HG02885 (cell line): ENCODE data around the gene DCLK1.
"Not testable (repeated sequence)": the region's sequence is repeated elsewhere in the genome, so short reads cannot be mapped to it uniquely, and the experiment has no call there.

Source experiments
- ATAC-seq: cut with Tn5 transposase; IDR thresholded peaks from one replicate; pipeline ENCODE4 v1.9.1; 2021; ENCODE audit warnings: mild to moderate bottlenecking; ENCODE audit not compliant: unreplicated experiment, poor library complexity

Gene DCLK1

DNA sequence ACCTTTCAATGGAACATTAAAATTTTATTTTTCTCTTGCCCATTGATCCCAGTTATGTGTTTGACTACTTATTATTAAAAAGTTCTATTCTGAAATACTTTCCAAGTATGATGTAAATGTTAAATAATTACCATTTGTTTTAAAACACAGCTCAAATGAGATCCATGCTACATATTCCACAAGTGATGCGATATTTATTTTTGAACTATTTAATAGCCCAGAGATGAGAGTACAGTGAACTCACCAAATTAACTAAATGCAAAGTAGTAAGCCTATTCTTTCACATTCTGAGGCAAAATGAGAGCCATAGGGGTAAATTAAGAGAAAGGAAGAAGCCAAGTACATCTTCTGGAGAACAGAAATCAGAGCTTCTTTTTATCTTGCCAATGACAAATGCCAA lies 1.2 kb upstream of the DCLK1 start:
- ATAC-seq, result no peak

DNA sequence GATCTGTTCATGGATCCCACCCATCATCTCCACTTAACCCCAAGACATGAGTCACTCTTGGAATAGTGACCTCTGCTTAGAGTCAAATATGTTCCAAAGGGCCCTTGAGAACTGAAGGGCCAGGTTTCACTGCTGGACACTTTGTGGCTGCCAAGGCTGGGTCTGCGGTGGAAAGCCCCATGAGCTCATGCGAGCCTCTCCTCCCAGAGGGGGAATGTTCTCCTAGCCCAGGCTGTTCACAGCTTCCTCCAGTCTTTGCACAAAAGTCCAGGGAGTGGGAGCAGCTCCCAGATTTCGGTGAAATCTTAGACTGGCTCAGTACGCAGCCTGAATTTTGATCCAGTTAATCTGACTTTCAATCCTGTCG lies 732 bp upstream of the DCLK1 start:
- ATAC-seq, result no peak

DNA sequence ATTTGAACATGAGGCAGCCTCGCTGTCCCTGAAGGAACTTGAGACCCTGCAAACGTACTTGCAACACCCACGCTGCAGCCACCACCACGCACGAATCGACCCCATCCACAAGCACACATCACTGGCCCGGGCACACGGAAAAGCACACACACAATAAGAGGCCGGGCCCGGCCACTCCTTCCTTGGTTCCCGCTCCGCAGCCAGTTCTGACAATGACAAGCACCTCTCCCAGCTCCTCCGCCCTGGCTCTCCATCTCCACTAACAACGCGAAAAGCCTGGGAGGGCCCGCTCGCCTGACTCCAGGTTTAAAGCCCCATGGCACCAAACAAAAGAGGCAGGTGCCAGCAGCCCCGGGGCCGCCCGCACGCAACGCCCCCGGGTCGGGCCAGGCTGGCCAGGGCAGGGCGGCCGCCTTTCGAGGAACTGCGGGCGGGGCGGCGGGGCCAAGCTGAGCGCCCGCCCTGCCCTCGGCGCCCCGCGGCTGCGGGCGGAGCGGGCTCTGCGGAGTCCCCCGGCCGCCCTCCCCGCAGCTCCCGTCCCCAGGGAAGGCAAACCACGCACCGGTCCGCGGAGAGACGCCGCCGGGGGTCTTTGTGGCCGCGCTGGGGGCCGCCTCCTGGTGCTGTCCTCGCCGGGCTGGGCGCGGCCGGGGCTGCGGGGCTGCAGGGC lies 495 bp downstream of the DCLK1 start:
- ATAC-seq, result no peak

DNA sequence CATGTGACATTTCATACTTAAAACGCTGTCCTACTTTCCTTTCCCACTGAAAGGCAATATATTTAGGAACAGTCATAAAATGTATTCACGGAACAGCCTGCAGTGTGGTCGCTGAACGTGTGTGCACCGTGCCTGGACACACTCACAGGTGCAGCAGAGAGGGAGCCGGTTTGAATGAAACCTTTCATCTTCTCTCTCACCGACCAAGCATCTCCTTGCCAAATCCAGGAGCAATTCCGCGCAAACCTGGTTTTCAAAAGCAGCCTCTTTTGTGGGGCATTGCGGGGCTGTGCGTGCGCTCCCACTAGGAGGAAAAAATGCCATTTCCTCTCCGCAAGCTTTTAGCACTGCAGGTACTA lies 1.0 kb downstream of the DCLK1 start:
- no peak for ATAC-seq

DNA sequence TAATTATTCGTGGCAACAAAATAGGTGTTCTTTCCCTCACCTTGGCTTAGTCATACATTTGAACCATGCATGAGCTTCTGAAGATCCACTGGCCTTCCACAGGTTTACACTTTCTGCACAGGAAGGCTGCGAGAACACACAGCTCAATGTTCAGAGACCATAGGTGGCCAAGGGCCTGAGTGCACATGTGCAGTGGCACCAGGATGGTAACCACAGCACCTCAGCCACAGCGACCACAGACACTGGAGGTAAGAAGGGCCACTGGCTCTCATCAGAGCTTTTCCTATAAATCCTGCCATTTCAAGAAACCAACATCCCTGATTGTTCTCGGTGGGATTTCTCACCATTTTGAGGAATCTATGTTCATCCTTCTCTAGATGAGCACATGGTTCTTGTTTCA lies 1.6 kb downstream of the DCLK1 start:
- no peak for ATAC-seq

DNA sequence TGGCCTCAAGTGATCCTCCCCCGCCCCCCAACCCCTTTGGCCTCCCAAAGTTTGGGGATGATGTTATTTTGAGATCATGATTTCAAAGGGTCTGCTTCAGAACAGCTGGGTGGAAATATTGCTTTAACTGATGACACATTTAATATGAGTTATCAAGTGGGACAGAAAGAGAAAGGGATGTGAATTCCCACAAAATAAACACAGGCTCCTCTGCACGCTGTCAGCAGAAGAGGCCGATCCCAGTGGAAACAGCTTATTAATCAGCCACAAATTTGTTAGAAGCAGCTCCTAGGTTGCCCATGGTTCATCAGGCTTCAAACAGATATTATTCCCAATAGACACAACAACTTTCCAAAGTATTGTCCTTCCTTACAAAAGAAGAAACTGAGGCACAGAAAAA lies 4.7 kb downstream of the DCLK1 start:
- no peak for ATAC-seq

DNA sequence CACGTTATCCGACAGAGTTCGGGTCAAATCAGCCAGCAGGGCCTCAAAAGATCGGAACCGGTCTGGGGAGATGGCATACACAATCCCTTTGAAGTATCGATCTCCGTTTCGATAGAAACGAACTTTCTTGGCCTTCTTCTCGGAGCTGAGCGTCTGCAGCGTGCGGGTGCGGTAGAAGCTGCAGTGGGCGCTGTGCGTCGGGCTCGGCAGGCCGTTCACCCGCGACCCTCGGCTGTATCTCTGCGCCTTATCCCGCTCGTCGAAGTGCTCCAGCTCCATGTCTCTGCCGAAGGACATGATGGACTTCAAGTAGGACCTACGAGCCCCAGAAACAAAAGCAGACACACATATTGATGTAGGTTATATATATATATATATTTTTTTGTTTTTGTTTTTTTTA lies 5.3 kb downstream of the DCLK1 start:
- no peak for ATAC-seq

DNA sequence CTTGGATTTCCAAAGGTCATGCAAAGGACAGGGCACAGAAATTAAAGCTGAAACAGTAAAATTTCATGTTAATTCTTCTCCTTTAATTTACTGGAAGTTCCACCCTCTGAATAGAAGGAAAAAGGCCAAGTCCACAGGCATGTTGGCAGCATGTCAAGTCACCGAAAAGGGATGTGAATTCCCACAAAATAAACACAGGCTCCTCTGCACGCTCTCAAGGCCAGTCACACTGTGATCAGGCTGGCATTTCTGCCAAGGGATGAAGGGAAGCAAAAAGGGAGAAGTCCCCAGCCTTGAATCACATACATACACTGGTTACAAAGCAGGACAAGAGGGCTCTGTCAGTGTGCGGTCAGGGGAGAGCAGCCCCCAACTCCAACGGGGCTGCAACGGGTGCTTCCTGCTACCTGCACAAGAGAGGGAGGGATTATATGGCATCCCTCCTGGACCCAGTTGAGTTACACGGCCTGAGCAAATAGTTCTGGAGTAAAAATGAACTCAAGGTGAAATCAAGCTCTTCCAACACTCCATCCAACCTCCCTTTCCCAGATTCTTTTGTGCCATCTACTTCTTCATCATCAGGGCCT lies 6.9 kb downstream of the DCLK1 start:
- no peak for ATAC-seq

DNA sequence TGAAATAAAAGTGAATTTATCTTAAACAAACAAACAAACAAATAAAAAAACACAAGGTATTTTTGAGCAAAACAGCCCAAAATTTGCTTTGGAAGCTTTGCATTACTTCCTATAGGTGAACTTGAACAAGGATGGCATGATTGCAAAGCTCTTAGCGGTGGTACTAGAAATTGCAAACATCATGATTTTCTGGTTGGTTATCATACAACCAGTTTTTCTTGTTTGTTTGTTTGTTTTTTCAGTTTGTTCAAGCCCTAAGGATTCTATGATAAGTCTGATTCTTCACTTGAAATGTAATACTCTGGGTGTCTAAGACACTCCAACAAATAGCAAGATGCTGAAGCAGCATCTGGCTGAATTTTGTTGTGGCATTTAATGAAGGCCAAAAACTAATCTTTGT lies 15.9 kb downstream of the DCLK1 start:
- ATAC-seq, result no peak

DNA sequence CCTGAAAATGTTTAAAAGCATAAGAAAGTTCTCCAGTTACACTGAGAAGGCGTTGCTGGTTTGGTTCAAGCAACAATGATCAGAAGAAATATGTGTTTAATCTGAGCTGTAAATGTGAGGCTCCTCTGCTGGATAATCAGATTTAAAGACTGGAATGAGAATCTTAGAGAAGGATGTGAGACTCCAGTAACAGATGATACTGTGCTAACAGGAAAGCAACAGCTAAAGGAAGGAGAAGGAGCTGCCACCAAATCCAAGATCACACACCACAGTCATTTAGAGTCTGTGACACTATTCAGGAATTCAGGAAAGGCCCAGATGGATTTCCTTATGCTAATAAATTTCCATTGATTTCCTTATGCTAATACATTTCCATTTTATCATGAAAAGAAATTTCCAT lies 16.9 kb downstream of the DCLK1 start:
- ATAC-seq, result no peak

DNA sequence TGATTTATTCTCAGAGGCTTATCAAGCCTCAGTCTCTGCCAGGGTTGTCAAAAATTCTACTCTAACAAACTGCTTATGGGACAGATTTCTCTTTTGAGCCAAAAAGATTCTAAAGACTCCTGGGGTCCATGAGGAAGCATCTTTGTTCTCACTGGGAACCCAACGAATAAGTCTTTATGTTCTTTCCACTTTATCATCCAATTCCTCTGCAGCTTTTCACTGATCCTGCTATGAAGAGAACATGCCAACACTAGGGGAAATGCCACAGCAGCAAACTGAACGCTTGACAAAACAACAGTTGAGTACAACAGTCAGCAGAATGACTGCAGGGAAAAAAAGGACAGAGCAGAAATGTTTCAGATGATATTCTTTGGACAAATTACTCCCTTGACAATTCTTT lies 22.2 kb downstream of the DCLK1 start:
- no peak for ATAC-seq

DNA sequence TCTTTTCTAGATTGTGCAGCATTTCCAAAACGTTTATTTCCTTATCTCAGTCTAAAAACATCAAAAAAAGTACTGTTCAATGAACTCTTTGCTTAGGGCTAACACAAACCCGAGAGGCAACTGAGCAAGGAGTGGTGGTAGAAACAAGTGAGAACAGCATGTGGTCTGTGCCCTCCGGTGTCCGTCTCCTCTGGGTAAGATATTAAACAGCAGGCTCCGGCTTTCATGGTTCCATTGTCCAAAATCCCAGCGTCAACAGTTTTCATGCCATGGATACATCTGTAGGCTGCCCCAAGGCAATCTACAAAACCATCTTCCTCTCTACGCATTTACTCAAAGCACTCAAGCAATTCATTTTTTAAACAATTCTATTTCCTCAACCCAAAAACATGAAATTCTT lies 22.8 kb downstream of the DCLK1 start:
- ATAC-seq, result no peak

DNA sequence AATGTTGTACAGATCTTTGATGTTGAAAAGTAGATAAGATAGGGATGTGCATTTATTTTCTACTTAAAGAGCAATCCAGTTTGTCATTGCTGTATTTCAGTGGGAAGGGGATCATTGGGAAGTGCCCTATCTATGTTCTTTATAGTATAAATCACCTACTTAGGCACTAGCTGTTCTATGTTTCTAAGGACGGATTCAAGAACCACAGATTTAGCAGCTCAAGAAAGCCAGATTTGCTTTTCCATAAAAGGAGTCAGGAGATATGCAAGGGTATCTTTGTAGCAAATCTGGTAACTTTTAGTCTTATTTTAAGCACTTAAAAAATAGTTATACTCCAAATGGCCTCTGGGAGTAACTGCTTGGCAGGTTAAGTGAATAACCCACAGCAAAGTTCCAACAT lies 23.7 kb downstream of the DCLK1 start:
- no peak for ATAC-seq

DNA sequence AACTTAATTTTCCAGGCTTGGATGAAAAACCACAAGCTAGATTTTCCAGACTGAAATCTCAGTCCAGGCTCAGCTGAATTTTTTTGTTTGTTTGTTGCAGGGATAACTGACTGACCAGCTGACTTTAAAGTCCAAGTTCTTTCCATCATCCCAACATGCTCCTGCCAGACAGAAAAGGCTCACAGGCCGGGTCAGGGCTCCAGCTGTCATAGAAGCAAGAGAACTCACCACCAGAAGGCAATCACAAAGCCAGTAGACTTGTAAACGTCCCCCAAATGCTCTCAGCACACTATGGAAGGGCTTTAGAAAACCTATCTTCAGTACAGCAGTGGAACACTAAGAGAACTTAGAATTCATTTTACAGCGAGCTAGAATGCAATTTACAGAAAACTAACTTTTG lies 25.5 kb downstream of the DCLK1 start:
- no peak for ATAC-seq

DNA sequence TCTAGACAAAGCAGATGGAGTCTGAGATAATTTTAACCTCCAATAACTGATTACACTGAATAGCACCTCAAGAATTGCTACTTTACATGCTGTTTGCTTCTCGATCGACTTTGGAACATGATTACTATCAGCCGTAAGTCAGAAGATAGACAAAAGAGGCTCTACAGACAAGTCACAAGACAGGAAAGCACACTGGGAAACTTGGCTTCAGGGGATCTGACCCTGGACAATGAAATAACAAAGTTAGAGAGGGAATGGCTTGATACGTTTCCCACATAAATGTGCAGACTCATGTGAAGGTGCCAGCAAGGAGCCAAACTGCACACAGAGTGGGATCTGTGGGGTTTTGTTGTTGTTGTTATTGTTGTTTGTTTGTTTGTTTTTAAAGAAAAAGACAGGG lies 28.5 kb downstream of the DCLK1 start:
- no peak for ATAC-seq

DNA sequence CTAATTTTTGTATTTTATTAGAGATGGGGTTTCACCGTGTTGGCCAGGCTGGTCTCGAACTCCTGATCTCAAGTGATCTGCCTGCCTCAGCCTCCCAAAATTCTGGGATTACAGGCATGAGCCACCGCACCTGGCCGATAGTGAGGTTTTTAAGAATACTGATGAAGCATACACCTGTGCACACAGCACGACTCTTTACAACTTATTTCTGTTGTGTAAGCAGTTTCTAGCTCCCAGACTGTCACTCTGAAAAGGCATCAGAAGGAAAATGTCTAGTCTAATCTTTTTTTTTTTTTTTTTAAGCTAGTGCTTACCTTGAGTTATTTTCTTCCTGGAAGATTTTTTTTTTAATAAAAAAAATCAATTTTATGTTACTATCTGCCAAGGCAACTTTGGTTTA lies 29.3 kb downstream of the DCLK1 start:
- not testable (repeated sequence) for ATAC-seq

DNA sequence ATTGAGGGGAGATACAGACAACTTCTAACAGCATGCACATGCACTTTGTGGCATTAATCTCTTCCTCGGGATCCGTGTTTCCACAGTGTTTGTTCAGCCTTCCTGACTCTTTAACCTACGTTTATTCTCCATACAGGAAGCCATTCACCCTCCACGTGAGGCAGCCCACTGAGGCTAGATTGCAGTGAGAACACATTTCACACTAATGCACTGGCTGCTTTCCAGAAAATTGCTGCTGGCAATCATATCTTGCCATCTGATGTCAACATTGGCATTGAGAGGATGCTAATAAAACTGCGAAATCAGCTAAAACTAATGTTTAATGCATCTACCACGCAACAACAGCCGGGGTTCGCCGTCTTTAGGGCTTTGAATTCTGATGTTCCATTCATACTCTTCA lies 30.0 kb downstream of the DCLK1 start:
- ATAC-seq, result no peak

DNA sequence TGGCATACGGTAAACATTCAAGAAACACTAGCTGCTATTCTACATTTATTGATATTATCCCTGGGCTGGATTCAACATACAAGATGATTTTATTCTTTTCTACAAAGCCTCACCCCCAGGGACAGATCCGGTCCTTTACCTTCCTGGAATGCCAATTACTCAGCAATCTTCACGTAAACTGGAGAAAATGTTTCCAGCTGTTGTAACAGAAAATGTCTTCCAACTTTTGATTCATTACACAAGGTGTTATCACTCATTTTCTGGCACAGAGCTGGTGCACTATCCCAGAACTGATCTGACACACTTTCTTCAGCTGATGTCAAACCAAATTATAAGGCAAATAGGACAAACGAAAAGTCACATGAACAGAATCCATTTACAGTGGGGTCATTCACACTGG lies 33.1 kb downstream of the DCLK1 start:
- ATAC-seq, result no peak

DNA sequence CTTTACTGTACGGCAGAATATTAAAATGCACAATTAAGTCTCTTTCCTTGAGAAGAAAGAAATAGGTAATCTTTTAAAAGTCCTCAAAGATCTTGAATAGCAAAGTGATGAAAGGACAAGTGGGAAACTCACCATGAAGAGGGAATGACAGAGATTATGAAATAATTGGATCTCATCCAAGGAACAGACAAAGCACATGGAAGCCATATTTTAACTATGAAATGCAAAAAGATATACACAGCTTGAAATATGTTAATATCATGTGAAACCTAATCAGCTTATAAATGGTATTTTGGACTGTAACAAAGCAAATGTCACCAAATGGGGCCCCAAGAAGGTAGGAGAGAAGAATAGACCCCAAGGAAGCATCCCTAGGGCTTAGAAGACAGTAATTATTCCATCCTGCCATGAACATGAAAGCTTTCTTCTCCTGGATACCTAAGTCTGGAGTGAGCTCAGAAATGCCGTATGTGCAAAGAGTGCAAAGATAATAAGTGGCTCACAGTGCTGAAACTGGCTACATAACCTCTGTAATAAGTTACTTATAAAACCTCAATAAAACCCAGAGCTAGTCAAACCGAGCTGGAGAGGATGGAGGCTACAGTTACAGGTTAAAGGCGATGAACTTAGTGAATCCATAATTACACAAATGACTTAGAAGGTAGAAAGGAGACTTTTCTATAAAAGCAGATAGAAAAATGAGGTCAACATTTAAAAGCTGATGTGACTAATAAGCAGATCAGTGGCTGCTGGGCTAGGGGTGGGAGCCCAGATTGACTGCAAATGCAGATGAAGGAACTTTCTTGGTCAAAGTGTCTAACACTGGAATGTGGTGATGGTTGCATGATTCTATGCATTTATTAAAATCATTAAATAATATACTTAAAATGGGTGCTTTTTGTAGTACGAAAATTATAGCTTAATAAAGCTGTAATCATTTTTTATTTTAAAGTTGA lies 34.4 kb downstream of the DCLK1 start:
- ATAC-seq, result no peak

DNA sequence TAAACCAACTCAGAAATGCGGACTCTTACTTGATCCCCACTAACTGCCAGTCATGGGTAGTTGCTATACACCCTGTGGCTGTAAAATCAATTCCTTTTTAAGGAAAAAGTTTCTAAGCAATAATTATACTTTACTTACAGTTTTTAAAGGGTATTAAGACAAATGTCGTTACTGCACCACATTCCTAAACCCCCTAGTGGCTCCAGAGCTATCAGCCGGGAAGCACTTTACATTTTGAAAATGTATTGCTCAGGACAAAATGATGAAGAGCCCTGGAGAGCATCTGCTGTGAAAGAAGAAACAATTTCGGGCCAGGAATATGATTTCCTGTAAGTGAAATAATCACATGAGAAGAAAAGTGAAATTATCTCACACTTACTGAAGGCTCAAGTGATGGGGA lies 36.7 kb downstream of the DCLK1 start:
- no peak for ATAC-seq

DNA sequence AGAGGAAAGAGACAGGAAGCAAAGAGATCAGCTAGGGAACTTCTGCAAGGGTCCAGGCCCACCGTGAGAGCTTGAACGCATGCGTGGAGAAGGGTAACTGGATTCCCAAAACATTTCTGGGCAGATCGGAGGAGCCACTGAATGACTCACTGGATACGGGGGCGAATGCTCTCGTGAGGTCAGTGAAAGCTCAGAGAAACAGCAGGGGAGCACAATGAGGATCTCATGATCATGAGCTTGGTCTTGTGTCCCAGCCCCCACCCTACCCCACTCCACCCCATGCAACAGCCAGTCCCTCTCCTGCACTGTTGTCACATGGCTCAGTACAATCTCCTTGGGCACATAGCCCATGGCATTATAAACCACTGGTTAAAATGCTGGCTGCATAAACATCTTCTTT lies 40.6 kb downstream of the DCLK1 start:
- no peak for ATAC-seq
